Sigmoid colon (tissue), 4 donors: ENCODE data around the gene SNTB2.

Source experiments
- EP300 ChIP-seq, 4 donors: sonication (generic); formaldehyde crosslinking; IDR thresholded peaks; one replicate each; pipeline ENCODE4 v1.6.1; 2017; ENCODE audit warnings: antibody characterized with exemption in 4 of 4
- POLR2A ChIP-seq, 2 donors: fragments of 450-650 bp; IDR thresholded peaks; one replicate each; pipeline ENCODE4 v1.6.1; 2016; ENCODE audit warnings: antibody characterized with exemption in 2 of 2, mild to moderate bottlenecking in 2 of 2, moderate library complexity in 2 of 2
- POLR2AphosphoS5 ChIP-seq, 4 donors: sonication (generic); formaldehyde crosslinking; IDR thresholded peaks; one replicate each; pipeline ENCODE4 v1.6.1; 2017; ENCODE audit warnings: antibody characterized with exemption in 4 of 4
- TF ChIP-seq, protein P1 (sequence below), 4 experiments: fragments of 450-650 bp in 3 of 4; fragments of 200-600 bp in 1 of 4; IDR thresholded peaks; one replicate each; pipeline ENCODE4 v1.5.1; 2016 to 2019; ENCODE audit warnings: antibody characterized with exemption in 4 of 4, mild to moderate bottlenecking in 3 of 4, moderate library complexity in 2 of 4

GRCh38 chr16:69324013-69324531 is 137.1 kb downstream of the SNTB2 start:
- TF ChIP-seq POLR2A (IDR thresholded peaks at IDR 0.05): no peak
- TF ChIP-seq, protein P1, sequence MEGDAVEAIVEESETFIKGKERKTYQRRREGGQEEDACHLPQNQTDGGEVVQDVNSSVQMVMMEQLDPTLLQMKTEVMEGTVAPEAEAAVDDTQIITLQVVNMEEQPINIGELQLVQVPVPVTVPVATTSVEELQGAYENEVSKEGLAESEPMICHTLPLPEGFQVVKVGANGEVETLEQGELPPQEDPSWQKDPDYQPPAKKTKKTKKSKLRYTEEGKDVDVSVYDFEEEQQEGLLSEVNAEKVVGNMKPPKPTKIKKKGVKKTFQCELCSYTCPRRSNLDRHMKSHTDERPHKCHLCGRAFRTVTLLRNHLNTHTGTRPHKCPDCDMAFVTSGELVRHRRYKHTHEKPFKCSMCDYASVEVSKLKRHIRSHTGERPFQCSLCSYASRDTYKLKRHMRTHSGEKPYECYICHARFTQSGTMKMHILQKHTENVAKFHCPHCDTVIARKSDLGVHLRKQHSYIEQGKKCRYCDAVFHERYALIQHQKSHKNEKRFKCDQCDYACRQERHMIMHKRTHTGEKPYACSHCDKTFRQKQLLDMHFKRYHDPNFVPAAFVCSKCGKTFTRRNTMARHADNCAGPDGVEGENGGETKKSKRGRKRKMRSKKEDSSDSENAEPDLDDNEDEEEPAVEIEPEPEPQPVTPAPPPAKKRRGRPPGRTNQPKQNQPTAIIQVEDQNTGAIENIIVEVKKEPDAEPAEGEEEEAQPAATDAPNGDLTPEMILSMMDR (IDR thresholded peaks at IDR 0.05): no peak
- TF ChIP-seq POLR2AphosphoS5 (IDR thresholded peaks at IDR 0.05): no peak
- TF ChIP-seq EP300 (IDR thresholded peaks at IDR 0.05): no peak
